Measurements from ENCODE around the gene IGSF22. TPM values are rescaled to one million over a fixed set of nuclear protein-coding genes. Genes with fewer than 3 reads are reported as not detected.
"Not testable (repeated sequence)": the region's sequence is repeated elsewhere in the genome, so short reads cannot be mapped to it uniquely, and the experiment has no call there.

The IGSF22 gene
- total RNA-seq, 1 donor from 2014 or later = 1.1 TPM

- DNase-seq = no peak
- H3K27me3 Mint-ChIP-seq (ENCODE audit: unreplicated experiment) = no peaks in the 10 kb centered on the region
- H3K4me1 Mint-ChIP-seq (ENCODE audit: low read depth, unreplicated experiment) = no peaks in the 10 kb centered on the region
- no peaks in the 10 kb centered on the region for H3K9me3 Mint-ChIP-seq (ENCODE audit: unreplicated experiment)
- no peak for TF ChIP-seq CTCF (IDR thresholded peaks at IDR 0.05; ENCODE audit: partially characterized antibody, unreplicated experiment)
- no peak overlapping the region for H3K4me3 Mint-ChIP-seq (ENCODE audit: unreplicated experiment)
- H3K27ac Mint-ChIP-seq (ENCODE audit: unreplicated experiment) = no peak overlapping the region
- no peaks in the 10 kb centered on the region for H3K36me3 Mint-ChIP-seq (ENCODE audit: unreplicated experiment)
Observed at GRCh38 chr11:18676803-18677202, 49.2 kb downstream of the IGSF22 start.

- not testable (repeated sequence) for H3K4me3 Mint-ChIP-seq (ENCODE audit: unreplicated experiment); H3K27ac Mint-ChIP-seq (ENCODE audit: unreplicated experiment); H3K27me3 Mint-ChIP-seq (ENCODE audit: unreplicated experiment); DNase-seq; H3K9me3 Mint-ChIP-seq (ENCODE audit: unreplicated experiment); H3K36me3 Mint-ChIP-seq (ENCODE audit: unreplicated experiment); H3K4me1 Mint-ChIP-seq (ENCODE audit: low read depth, unreplicated experiment)
Observed at GRCh38 chr11:18672209-18672608, 53.8 kb downstream of the IGSF22 start.

DNA sequence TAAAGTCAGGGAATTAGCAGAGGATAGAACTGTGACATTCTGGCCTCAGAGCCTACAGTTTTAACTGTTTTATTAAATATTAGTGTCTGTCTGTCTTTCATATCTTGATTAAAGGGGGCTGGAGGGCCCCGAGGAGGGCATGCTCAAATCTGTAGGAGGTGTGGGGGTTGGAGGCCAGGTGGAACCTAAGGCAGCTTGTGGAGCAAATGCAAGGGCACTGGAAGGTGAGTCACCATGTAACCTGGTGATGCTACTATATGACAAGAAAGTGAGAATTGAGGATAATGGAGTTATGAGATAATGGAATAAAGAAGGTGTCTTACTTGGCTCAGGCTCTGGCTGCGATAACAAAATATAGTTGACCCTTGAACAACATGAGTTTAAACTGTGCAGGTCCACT, 54.7 kb downstream of the IGSF22 start:
- Mint-ChIP-seq H3K27ac (ENCODE audit: unreplicated experiment) (no peak overlapping the region), H3K4me1 (ENCODE audit: low read depth, unreplicated experiment) (peaks cover 6% of the 10 kb centered on the region), H3K4me3 (ENCODE audit: unreplicated experiment) (no peak overlapping the region), H3K9me3 (ENCODE audit: unreplicated experiment) (no peaks in the 10 kb centered on the region), H3K27me3 (ENCODE audit: unreplicated experiment) (peaks cover 2% of the 10 kb centered on the region), H3K36me3 (ENCODE audit: unreplicated experiment) (no peaks in the 10 kb centered on the region)
- DNase-seq = no peak
- TF ChIP-seq CTCF (IDR thresholded peaks at IDR 0.05; ENCODE audit: partially characterized antibody, unreplicated experiment) = no peak

DNA sequence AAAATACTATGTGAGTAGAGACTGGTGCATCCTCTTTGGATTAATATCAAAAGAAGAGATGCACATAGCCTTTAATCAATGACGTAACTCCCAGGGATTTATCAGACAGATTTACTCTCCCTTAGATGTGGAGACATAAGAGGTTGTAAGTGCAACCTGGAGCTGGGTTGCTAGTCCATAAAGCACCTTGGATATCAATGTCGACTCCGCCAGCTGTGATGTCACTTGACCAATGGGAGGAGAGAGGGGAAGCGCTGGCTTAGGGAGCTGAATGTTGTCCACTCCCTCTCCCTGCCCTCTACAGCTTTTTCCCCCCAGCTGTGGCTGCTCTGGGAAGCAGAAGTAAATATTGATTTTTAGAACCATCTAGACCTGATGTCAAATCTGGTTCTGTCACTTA, 56.3 kb downstream of the IGSF22 start:
- no peak overlapping the region for H3K27ac Mint-ChIP-seq (ENCODE audit: unreplicated experiment)
- H3K9me3 Mint-ChIP-seq (ENCODE audit: unreplicated experiment) = no peaks in the 10 kb centered on the region
- peaks cover 6% of the 10 kb centered on the region for H3K4me1 Mint-ChIP-seq (ENCODE audit: low read depth, unreplicated experiment)
- no peak for TF ChIP-seq CTCF (IDR thresholded peaks at IDR 0.05; ENCODE audit: partially characterized antibody, unreplicated experiment)
- H3K36me3 Mint-ChIP-seq (ENCODE audit: unreplicated experiment) = no peaks in the 10 kb centered on the region
- no peak for DNase-seq
- H3K4me3 Mint-ChIP-seq (ENCODE audit: unreplicated experiment) = no peak overlapping the region
- peaks cover 2% of the 10 kb centered on the region for H3K27me3 Mint-ChIP-seq (ENCODE audit: unreplicated experiment)

GRCh38 chr11:18669219-18669596, 56.8 kb downstream of the IGSF22 start:
- no peak for TF ChIP-seq CTCF (IDR thresholded peaks at IDR 0.05; ENCODE audit: partially characterized antibody, unreplicated experiment)
- Mint-ChIP-seq H3K36me3 (ENCODE audit: unreplicated experiment) (no peaks in the 10 kb centered on the region), H3K9me3 (ENCODE audit: unreplicated experiment) (no peaks in the 10 kb centered on the region), H3K27ac (ENCODE audit: unreplicated experiment) (no peak overlapping the region), H3K4me3 (ENCODE audit: unreplicated experiment) (no peak overlapping the region), H3K4me1 (ENCODE audit: low read depth, unreplicated experiment) (peaks cover 6% of the 10 kb centered on the region), H3K27me3 (ENCODE audit: unreplicated experiment) (peaks cover 2% of the 10 kb centered on the region)
- no peak for DNase-seq

GRCh38 chr11:18668131-18668530, 57.9 kb downstream of the IGSF22 start:
- Mint-ChIP-seq H3K27me3 (ENCODE audit: unreplicated experiment) (peaks cover 2% of the 10 kb centered on the region), H3K4me3 (ENCODE audit: unreplicated experiment) (no peak overlapping the region), H3K36me3 (ENCODE audit: unreplicated experiment) (no peaks in the 10 kb centered on the region), H3K4me1 (ENCODE audit: low read depth, unreplicated experiment) (peaks cover 6% of the 10 kb centered on the region), H3K27ac (ENCODE audit: unreplicated experiment) (no peak overlapping the region), H3K9me3 (ENCODE audit: unreplicated experiment) (no peaks in the 10 kb centered on the region)
- TF ChIP-seq CTCF (IDR thresholded peaks at IDR 0.05; ENCODE audit: partially characterized antibody, unreplicated experiment) = no peak
- DNase-seq = no peak

- DNase-seq; H3K27me3 Mint-ChIP-seq (ENCODE audit: unreplicated experiment); H3K9me3 Mint-ChIP-seq (ENCODE audit: unreplicated experiment); H3K4me1 Mint-ChIP-seq (ENCODE audit: low read depth, unreplicated experiment); H3K27ac Mint-ChIP-seq (ENCODE audit: unreplicated experiment); H3K36me3 Mint-ChIP-seq (ENCODE audit: unreplicated experiment); H3K4me3 Mint-ChIP-seq (ENCODE audit: unreplicated experiment): not testable (repeated sequence)
Observed at GRCh38 chr11:18665353-18665872, 60.6 kb downstream of the IGSF22 start.

All from glutamatergic neuron (in vitro differentiated cells).